ENCODE data around the gene FA2H. TPM values are rescaled to one million over a fixed set of nuclear protein-coding genes. Genes with fewer than 3 reads are reported as not detected.

The FA2H gene
- total and polyA plus RNA-seq, 2 of the 13 experiments (the other 11 are each of a cell fraction or from before 2014, with no cell fraction given): 0.20 TPM; not detected in 1

DNA sequence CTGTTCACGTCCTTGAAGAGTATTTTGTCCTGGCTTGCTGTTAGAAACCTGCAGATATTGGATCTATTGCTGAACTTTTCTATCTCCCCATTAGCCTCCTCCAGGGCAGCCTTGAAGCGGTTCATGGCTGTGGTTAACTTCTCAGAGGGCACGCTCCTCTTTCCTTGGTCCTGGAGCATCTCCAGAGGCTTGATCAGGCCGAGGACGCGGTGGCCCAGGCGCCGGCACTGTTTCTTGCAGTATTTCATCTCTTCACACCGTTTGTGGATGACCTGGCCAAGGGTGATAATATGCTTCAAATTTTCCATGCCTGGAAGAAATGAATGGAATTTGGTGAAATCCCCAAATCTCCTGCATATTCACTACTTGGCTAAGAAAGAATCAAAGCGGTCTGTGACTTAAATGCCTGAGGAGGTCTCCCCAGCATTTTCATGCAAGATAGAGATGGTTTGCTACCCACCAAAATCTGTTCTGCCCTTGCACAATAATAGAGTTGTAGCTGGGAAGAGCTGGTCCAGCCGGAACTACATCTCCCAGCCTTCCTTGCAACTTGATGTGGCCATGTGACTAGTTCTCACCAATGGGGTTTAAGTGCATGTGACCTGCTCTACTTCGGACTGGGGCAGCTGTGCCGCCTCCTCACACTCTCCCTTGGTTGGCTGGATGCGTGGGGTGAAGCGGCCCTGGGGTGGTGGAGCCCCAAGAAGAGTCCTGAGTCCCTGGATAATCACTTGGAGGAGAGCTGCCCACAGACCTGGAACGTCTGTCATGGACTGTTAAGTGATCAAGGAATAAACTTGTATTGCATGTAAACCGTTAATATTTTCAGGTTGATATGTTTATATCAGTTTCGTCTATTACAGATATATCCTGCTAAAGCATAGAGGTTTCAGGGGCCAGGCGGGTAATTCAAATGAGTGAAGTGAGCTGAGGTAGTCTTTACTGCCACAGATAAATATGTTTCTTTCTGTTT lies 78.9 kb downstream of the FA2H start (continued):
- TF ChIP-seq, protein P1, sequence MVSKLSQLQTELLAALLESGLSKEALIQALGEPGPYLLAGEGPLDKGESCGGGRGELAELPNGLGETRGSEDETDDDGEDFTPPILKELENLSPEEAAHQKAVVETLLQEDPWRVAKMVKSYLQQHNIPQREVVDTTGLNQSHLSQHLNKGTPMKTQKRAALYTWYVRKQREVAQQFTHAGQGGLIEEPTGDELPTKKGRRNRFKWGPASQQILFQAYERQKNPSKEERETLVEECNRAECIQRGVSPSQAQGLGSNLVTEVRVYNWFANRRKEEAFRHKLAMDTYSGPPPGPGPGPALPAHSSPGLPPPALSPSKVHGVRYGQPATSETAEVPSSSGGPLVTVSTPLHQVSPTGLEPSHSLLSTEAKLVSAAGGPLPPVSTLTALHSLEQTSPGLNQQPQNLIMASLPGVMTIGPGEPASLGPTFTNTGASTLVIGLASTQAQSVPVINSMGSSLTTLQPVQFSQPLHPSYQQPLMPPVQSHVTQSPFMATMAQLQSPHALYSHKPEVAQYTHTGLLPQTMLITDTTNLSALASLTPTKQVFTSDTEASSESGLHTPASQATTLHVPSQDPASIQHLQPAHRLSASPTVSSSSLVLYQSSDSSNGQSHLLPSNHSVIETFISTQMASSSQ (IDR thresholded peaks at IDR 0.05; ENCODE audit: low read depth): no peak
- TF ChIP-seq, protein P1 (CRISPR knock-in tag; IDR thresholded peaks at IDR 0.05; ENCODE audit: borderline replicate concordance): 0 out of 2 replicates have a peak, but pooled peaks have one; percentile 31
- TF ChIP-seq PLRG1 (conservative IDR thresholded peaks at IDR 0.05): no peak
- TF ChIP-seq, protein P2, sequence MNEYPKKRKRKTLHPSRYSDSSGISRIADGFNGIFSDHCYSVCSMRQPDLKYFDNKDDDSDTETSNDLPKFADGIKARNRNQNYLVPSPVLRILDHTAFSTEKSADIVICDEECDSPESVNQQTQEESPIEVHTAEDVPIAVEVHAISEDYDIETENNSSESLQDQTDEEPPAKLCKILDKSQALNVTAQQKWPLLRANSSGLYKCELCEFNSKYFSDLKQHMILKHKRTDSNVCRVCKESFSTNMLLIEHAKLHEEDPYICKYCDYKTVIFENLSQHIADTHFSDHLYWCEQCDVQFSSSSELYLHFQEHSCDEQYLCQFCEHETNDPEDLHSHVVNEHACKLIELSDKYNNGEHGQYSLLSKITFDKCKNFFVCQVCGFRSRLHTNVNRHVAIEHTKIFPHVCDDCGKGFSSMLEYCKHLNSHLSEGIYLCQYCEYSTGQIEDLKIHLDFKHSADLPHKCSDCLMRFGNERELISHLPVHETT (CRISPR knock-in tag; conservative IDR thresholded peaks at IDR 0.05): 0 out of 2 replicates have a peak, but pooled peaks have one; percentile 67
- TF ChIP-seq SIN3A (IDR thresholded peaks at IDR 0.05; ENCODE audit: borderline replicate concordance, low read depth, low read length): peak; percentile 66; the same call in 1 of the 2 replicates
- no peak for TF ChIP-seq HIVEP1 (CRISPR knock-in tag; IDR thresholded peaks at IDR 0.05)
- TF ChIP-seq, protein P3, sequence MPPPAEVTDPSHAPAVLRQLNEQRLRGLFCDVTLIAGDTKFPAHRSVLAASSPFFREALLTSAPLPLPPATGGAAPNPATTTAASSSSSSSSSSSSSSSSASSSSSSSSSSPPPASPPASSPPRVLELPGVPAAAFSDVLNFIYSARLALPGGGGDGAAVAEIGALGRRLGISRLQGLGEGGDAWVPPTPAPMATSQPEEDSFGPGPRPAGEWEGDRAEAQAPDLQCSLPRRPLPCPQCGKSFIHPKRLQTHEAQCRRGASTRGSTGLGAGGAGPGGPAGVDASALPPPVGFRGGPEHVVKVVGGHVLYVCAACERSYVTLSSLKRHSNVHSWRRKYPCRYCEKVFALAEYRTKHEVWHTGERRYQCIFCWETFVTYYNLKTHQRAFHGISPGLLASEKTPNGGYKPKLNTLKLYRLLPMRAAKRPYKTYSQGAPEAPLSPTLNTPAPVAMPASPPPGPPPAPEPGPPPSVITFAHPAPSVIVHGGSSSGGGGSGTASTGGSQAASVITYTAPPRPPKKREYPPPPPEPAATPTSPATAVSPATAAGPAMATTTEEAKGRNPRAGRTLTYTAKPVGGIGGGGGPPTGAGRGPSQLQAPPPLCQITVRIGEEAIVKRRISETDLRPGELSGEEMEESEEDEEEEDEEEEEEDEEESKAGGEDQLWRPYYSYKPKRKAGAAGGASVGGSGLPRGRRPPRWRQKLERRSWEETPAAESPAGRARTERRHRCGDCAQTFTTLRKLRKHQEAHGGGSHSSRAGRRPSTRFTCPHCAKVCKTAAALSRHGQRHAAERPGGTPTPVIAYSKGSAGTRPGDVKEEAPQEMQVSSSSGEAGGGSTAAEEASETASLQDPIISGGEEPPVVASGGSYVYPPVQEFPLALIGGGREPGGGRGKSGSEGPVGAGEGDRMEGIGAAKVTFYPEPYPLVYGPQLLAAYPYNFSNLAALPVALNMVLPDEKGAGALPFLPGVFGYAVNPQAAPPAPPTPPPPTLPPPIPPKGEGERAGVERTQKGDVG (CRISPR knock-in tag; IDR thresholded peaks at IDR 0.05; ENCODE audit: borderline replicate concordance): 0 out of 2 replicates have a peak, but pooled peaks have one; percentile 42
- TF ChIP-seq ZNF33B (CRISPR knock-in tag; IDR thresholded peaks at IDR 0.05): 0 out of 2 replicates have a peak, but pooled peaks have one; percentile 65
- TF ChIP-seq ZNF230 (CRISPR knock-in tag; IDR thresholded peaks at IDR 0.05): no peak
- TF ChIP-seq, protein P4, sequence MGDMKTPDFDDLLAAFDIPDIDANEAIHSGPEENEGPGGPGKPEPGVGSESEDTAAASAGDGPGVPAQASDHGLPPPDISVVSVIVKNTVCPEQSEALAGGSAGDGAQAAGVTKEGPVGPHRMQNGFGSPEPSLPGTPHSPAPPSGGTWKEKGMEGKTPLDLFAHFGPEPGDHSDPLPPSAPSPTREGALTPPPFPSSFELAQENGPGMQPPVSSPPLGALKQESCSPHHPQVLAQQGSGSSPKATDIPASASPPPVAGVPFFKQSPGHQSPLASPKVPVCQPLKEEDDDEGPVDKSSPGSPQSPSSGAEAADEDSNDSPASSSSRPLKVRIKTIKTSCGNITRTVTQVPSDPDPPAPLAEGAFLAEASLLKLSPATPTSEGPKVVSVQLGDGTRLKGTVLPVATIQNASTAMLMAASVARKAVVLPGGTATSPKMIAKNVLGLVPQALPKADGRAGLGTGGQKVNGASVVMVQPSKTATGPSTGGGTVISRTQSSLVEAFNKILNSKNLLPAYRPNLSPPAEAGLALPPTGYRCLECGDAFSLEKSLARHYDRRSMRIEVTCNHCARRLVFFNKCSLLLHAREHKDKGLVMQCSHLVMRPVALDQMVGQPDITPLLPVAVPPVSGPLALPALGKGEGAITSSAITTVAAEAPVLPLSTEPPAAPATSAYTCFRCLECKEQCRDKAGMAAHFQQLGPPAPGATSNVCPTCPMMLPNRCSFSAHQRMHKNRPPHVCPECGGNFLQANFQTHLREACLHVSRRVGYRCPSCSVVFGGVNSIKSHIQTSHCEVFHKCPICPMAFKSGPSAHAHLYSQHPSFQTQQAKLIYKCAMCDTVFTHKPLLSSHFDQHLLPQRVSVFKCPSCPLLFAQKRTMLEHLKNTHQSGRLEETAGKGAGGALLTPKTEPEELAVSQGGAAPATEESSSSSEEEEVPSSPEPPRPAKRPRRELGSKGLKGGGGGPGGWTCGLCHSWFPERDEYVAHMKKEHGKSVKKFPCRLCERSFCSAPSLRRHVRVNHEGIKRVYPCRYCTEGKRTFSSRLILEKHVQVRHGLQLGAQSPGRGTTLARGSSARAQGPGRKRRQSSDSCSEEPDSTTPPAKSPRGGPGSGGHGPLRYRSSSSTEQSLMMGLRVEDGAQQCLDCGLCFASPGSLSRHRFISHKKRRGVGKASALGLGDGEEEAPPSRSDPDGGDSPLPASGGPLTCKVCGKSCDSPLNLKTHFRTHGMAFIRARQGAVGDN (CRISPR knock-in tag; IDR thresholded peaks at IDR 0.05): peak; percentile 72
- TF ChIP-seq ZNF761 (CRISPR knock-in tag; conservative IDR thresholded peaks at IDR 0.05): no peak
- TF ChIP-seq, protein P5, sequence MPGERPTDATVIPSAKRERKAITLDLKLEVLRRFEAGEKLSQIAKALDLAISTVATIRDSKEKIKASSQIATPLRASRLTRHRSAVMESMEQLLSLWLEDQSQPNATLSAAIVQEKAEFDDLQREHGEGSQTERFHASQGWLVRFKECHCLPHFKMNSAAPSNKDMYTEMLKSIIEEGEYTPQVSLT (CRISPR knock-in tag; IDR thresholded peaks at IDR 0.05; ENCODE audit: borderline replicate concordance, low read depth): no peak; the same call in 1 of the 2 replicates
- peak; percentile 75 for TF ChIP-seq ZFX (CRISPR knock-in tag; IDR thresholded peaks at IDR 0.05; ENCODE audit: low read depth)
